GM18861 (cell line): Measurements from ENCODE around the gene LSM10.

Source experiments
- ATAC-seq: cut with Tn5 transposase; IDR thresholded peaks from one replicate; pipeline ENCODE4 v1.9.1; 2021; ENCODE audit not compliant: unreplicated experiment

The LSM10 gene

DNA sequence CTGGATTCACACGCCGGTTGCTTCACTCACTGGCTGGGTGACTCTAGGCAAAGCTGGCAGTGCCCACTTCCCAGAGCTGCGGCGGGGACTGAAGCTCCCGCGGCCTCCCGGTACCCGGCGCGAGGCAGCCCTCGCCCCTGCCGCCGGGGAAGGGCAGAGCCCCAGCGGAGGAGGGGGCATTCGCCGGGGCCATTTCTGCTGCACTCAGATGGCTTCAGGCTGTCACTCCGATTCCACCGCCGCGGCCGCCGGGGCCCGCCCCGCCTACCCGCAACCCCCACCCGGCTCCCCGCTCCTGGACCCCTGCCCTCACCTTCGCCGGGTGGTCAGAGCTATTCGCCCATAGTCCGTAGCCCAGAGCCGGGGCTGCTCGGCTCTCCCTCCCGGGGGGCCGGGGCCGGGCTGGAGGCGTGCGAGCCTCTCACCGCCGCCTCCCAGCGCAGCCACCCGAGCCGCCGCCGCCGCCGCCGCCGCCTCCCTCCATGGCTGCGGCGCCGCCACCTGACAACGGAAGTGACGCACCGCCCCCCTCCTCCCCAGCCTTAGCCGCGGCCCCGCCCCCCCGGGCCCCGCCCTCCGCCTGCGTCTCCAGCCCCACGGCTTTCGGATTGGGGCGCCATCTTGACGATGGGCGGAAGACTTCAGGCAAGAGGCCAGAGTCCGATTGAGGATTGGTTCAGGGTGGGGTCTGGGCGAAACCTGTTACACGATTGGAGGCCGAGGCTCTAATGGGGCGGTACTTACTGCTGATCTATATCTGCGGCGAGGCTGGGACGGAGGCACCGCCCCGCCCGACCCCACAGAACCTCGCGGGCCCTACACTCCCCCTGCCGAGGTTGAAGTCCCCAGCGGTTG is 12.1 kb downstream of the LSM10 start, which contains the start of gene STK40:
Gene STK40 (minus strand): TSS at position 515 of the 855 bp plus-strand sequence. CDS start 24,592 bp downstream, outside the sequence.
- peak; percentile 67 for ATAC-seq

DNA sequence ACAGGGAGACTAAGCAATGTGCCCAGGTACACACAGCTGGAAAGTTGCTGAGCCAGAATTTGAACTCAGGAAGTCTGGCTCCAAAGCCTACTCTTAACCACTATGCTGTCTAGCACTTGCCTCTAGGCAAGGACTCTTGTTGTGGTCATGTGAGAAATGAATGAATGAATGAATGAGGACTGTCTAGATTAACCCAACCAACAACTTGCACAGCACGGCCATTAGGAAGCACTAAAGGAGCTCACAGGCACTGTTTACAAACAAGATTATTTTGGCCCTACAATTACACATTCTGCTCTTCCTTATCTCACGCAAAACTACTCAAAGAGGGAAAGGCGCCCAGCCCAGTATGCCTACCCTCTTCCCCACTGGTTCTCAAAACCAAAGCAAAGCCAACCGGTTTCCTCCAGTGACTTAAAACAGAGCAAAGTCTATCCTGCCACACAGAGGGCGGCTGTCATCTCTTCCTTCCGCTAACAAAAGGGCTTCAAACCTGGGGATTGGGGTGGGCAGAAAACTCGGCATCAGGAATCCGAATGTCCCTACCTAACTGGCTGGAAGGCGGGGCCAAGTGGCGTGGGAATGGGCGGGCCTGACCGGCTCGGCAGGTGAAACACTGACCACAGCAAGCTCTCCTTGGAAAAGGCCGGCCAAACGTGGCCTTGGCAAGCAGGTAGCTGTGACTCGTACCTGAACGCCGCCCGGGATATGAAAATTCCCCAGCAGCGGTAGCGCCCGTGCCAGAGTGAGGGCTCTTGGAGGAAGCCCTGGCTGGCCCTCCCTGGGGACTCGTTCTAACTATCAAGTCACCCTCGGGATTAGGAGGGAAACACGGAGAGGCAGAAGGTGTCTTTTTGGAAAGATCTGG is 12.9 kb downstream of the LSM10 start:
- no peak for ATAC-seq

DNA sequence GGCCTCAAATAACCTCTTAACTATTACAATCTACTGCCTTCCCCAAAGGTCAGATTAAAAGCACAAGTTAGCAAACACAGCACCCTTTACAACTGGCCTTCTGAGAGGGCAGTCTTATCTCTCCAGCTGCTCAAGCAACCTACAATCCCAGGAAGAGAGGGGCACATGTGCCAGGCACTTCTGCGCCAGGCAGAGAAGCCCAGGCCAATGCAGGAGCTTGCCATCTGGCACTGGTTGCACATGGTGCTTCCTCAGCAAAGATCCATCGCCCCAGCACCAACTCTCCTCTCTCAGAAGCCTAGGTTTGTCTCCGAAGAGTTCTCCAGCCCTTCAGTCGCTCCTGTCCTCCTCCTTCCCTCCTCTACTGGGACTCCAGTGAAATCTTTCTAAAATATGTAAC is 14.5 kb downstream of the LSM10 start:
- no peak for ATAC-seq

DNA sequence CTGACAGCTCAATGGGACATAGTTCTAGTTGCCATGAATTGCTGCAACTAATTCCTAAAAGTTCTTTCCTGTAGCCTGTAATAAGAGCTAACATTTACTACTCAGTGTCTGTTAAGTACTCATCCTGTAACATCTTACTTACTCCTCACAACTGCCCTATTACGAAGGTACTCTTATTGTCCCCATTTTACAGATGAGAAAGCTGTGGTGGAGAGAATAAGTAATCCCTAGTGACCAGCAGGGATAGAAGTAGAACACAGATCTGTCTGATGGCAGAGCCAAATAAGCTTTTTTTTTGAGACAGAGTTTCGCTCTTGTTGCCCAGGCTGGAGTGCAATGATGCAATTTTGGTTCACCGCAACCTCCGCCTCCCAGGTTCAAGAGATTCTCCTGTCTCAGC is 15.0 kb downstream of the LSM10 start:
- ATAC-seq = no peak

DNA sequence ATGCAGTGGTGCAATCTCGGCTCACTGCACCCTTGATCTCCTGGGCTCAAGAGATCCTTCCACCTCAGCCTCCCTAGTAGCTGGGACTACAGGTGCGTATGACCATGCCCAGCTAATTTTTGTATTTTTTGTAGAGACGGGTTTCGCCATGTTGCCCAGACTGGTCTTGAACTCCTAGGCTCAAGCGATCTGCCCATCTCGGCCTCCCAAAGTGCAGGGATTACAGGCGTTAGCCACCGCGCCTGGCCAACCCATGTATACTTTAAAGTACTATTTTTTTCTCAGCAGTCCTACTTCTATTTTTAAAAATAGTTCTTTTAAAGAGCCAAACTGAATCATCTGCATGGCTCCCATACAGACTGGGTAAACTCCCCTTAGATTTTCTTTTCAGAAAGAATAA is 15.5 kb downstream of the LSM10 start:
- ATAC-seq = no peak

DNA sequence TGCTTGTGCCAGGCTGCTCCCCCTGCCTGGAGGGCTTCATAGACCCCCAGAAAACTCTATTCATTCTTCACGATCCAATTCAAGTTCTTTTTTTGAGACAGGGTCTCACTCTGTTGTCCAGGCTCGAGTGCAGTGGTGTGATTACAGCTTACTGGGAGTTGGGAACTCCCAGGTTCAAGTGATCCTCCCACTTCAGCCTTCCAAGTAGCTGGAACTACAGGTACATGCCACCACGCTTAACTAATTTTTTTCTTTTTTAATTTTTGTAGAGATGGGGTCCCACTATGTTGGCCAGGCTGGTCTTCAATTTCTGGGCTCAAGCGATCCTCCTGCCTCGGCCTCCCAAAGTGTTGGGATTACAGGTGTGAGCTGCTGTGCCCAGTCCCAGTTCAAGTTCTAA is 16.3 kb downstream of the LSM10 start:
- ATAC-seq = no peak

DNA sequence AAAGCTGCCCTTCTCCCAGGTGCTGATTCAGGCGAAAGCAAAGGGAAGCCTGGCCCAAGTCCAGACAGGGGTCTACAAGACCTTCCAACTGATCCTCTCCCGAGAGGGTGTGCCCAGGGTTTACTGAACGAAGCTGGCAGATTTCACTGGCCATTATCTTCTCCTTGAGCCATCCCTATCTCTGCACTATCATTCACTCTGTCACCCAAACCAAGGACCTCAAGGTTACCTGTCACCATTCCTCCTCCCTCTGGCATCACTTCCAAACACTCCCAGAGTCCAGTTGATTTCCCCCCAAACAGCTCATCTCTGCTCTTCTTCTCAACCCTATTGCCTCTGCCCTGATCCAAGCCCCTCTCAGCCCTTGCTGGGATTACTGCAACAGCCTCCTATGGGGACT is 16.9 kb downstream of the LSM10 start:
- ATAC-seq = no peak

DNA sequence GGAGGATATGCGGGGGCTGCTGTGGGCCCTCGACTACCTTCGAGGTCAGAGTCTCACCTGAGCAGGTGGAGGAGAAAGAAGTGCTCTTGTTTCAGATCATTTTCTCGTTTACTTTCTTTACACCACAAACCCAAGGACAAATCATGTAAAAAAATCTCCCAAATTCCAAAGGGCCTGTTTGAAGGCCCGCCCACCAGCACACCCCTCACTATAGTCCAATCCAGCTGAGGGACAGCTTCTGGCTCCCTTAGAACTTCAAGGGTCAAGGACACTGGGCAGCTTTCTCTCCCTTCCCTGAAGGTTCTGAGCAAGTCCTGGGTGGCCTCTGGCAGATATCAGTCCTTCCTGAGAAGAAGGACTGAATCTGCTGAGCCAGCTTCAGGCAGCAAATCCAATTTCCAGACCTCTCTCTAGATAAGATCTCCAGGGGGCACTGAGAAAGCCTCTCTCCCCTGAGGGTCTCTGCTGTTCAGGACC is 17.5 kb downstream of the LSM10 start:
- ATAC-seq = no peak

DNA sequence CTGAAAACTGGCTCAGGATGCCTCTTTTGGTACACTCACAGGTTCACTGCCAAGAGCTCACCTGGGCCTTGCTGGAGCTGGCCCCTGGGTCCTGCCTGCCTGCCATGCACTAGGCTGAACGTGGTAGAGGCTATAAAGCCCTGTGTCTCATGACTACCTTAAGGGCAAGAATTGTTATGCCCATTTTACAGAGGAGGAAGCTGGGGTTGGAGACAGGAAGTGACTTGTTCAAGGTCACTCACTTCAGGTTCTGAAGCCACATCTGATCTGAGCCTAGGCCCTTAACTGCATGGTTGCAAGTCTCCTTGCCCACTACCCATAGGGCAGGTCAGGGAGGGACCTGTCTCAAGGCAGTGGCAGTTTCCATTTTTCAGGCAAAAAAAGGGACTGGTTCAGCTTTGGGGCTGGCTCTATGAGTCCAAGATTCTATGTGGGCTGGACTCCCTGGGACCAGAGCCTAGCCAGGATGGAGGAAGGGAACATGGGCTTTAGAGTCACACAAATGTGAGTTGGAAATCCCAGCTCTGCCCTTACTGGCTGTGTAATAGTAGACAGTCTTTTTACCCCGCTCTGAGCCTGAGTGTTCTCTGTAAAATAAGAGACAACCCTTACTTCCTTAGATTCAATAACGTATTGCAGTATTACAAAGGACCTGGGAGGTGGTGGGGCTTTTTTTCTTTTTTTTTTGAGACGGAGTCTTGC is 19.8 kb downstream of the LSM10 start:
- no peak for ATAC-seq

DNA sequence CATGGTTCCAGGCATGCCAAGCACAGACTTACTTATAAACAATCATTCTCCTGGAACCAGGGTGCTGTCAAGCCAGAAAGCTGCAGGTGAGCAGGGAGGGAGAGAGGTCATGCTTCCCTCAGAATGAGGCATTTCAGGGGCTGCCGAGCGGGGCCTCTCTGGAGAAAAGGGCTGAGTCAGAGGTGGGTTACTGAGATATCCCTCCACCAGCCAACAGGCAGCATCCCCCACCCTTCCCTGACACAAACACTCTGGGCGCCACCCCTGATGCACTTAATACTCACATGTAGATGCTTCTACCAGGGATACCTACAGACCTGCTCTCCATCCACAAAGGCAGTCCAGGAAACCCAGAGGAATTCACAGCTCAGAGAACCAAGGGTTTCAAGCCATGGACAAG is 25.1 kb downstream of the LSM10 start:
- ATAC-seq = no peak

DNA sequence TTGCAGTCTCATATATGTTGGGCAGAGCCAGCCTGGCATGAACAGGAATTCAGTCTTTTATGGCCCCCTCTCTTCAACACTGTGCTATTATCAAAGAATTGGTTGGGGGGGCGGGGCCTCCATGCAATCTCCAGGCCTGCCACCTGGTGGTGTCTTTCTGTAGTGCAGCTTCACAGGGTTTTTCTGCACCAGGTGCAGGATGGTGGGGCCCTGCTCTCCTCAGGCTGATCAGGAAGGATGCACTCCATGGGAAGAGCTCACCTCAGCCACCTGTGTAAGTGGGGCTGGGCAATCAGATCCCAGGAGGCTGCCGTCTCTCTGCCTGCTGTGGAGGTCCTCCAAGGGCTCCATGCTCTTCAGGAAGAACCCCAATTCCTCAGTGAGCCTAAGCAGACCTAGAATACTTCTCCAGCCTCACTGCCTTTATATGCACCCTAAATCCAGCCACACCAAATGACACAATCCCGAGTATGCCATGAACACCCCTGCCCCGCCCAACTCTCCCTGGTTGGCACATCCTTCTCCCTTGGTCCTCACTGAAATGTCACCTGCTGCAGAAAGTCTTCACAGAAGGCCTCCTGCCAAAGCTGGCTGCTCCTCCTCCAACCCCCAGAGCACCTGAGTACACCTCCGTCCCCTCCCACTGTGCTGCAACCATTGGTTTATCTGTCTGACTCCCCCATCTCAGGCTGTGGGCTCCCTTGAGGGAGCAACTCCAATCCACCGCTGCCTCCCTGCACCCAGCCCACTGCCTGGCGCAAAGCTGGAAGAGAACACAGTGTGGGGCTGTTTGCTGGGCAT is 28.4 kb downstream of the LSM10 start:
- ATAC-seq = no peak

DNA sequence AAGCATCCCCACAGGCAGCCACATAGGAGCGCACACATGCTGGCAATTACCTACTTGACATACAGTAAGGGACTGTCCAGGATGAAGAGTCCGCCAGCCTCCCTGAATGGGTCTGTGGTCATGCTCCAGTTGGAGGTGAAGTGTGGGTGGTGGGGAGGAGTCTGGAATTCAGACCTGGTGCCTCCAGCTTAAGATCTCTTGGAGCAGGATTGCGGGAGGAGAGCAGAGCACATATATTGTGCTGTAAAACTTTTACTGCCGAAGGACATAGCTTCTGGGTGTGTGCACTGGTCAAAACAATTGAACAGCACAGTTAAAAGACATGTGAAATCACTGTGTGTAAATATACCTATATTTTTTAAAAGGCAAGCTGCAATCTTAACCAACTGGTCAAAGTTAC is 29.9 kb downstream of the LSM10 start:
- ATAC-seq = no peak

DNA sequence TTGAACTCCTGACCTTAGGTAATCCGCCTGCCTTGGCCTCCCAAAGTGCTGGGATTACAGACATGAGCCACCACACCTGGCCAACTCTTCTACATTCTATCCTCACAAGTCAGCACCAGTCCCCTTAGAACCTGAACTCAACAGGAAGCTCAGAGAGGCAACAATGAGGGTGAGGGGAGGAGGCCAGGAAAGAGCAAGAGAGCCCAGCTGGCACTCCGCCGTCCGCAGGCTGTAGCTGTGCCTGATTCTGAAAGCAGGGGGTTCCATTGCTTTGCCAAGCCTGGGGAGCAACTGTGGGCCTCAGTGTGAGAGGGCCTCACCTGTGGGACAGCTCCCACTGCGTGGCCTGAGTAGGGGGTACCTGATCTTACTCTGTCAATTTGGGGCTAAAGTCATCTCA is 30.6 kb downstream of the LSM10 start:
- no peak for ATAC-seq

DNA sequence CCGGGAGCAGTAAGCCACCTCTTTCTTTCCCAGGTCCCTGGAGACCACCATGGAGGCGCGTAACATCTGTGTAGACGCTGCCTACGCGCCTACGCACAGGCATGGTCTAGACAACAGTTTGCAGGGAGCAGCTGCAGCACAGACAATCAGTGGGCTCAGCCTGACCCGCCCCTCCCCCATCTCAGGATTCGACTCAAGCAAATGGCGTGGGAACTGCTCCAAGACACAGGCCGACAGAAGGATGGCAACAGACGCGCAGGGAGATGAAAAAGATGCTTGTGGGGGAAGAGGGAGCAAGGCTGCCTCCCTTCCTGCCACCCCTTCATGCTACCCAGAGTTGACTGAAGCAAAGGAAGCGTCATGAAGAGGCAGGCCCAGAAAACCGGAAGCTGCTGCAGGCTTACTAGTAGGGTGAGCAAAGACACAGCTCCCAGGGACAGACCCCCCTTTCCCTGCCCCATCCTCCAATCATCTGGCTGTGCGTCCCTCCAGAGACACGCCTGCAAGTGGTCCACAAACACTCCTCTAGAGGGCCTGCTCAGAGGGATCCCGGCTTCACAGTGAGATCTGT is 31.5 kb downstream of the LSM10 start:
- no peak for ATAC-seq

DNA sequence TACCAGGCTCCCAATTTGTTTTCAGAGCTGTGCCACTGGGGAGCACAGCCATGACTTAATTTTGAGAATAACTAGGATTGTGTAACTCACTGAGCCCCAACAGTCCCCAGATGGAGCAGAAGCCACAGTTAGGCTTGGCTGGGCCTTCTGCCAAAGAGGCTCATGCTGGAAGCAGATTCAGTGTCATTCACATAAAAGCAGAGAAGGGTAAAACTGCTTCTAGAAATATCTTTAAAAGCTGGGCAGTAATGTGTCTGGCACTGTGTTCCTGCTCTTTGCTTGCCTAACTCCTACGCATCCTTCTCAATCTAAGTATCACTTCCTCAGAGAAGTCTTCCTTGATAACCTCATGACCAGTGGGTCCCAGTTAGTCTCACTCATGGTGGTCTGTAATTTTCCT is 32.3 kb downstream of the LSM10 start:
- no peak for ATAC-seq

DNA sequence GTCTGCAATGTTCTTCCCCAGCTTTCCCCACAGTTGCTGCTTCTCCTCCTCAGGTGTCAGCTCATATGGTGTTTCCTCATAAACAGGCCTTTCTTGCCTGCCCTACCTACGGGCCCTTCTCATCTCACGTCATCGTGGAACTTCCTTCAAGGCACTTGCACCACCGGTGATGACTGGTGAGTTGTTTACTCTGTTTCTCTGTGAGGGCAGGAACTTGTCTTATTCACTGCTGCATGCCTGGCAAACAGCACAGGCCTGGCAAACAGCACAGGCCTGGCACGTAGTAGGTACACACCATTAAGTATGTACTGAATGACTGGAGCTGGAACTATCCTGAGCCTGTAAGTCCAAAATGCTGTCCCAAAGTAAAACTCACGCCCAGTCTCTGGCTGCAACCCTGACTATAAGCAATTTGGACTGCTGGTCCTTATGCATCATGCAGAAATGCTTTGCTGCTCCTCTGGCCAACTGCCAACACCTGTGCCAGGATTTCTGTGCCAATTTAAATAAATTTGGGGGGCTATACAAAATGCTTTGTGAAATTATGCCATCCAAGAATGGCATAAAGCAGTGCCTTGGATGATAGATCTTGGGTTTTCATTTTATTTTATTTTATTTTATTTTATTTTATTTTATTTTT is 37.7 kb downstream of the LSM10 start:
- ATAC-seq = no peak

DNA sequence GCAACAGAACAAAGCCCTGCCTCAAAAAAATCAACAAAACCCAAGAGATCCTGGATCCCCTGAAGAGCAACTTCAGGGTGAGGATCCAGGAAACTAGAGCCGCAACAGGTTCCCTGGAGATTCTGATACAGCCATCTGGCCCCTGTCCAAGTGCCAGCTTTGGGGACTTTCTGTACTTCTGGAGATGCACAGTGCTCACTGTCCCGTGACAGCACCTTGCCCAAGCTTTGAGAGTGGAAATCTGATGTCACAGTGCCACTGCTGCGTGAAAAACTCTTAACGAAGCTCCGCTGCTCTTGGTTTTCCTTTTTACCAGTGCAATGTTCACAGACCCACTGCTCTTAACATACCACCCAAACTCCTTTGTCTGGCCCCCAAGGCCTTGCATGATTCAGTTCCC is 38.3 kb downstream of the LSM10 start:
- no peak for ATAC-seq

DNA sequence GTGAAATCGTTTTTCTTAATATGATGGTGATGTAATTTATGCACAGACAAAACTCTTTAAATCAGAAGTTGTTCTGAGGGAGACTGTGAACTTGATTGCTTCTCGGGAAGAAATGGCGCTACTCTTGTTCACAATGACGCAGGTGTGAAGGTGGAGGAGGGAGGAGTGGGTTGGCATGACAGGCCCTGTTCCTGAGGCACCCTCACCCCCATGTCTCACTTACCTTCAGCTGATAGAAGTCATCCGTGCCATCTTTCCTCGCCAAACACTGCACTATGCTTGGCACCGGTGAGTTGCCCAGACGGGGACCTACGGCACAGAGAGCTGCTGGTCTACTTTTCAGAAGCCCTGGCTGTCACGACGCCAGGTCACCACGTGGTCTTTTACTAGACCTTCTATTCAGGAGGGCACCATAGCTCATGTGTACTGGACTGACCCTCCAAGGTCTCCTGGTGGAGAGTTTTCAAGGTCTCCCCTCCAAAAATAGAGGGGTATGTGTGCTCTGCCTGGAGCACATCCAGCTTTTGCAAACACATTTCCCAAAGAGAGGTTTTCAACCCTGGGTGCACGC is 39.1 kb downstream of the LSM10 start:
- no peak for ATAC-seq

DNA sequence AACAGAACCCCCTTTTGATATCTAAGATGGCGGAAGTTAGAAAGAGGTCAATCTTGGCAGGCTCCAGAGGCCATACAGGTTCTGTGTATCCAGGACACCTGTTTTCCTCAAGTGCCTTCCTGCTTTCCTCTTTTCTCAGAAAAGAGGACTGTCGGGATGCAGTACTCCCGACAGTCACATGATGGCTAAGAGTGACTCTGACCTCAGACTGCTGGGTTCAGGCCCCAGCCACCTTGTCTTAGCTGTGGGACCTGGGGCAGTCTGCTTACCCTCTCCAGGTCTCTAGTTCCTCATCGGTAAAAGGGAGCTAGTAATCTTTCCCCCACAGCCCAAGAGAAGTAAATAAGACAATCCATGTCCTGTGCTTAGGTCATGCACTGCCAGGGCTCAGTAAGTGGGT is 41.9 kb downstream of the LSM10 start:
- no peak for ATAC-seq
